GM19193 (cell line): ENCODE data around the gene WWP2.

Source experiments
- POLR2A ChIP-seq: IDR thresholded peaks from 4 replicates; pipeline ENCODE4 v1.6.1; 2011; ENCODE audit not compliant: insufficient read depth, insufficient read length; ENCODE audit errors: extremely low read depth

Gene WWP2

GRCh38 chr16:69761983-69762813, at the start of gene WWP2:
WWP2 (plus strand) TSS chr16:69762332; CDS start chr16:69787011, 24,679 bp downstream.
- TF ChIP-seq POLR2A, result peak; percentile 93

DNA sequence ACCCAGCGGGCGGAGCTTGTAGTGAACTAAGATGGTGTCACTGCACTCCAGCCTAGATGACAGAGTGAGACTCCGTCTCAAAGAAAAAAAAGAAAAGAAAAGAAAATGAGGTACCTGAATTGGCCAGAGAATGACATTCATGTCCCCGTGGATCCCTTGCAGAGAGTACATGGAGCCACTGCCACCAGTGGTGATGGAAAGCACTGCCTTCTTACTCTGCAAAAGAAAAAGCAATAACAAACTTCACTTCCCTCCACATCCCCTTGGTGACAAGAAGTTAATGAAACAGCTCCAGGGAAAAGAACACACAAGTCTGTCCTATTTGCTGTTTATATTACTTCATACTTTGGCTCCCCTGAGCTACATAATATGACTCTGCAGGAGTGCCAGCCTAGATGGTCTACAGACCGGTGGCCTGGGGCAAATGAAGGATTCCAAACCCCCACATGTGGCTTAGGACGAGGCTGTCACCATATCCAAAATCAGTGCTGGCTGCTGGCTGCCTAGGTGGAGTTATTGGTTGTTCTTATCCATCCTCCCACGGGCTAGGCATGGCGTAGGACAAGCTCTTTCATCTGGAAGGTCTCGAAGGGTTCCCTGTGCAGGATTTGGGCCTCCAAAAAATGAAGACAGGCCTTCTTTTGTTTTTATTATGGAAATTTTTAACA, 49.1 kb upstream of the WWP2 start:
- no peak for TF ChIP-seq POLR2A

DNA sequence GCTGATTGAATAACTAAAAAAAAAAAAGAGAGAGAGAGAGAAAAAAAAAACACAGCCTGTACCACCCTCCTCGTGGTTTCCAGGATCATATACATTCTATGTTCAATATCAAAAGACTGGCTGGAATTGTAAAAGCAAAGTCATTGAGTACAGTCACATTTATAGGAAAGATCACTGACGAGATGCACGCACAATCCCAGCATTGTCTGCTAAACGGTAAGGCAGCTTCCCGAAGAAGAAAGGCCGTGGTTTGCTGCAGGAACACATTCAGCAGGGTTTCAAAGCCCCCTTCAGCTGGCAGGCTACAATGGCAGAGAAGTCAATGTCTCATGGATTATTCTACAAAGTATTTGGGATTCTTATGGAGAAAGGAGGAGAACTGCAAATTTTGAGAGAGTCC, 45.1 kb upstream of the WWP2 start:
- no peak for TF ChIP-seq POLR2A

- no peak for TF ChIP-seq POLR2A
Measured at GRCh38 chr16:69718111-69718764, 43.9 kb upstream of the WWP2 start.

DNA sequence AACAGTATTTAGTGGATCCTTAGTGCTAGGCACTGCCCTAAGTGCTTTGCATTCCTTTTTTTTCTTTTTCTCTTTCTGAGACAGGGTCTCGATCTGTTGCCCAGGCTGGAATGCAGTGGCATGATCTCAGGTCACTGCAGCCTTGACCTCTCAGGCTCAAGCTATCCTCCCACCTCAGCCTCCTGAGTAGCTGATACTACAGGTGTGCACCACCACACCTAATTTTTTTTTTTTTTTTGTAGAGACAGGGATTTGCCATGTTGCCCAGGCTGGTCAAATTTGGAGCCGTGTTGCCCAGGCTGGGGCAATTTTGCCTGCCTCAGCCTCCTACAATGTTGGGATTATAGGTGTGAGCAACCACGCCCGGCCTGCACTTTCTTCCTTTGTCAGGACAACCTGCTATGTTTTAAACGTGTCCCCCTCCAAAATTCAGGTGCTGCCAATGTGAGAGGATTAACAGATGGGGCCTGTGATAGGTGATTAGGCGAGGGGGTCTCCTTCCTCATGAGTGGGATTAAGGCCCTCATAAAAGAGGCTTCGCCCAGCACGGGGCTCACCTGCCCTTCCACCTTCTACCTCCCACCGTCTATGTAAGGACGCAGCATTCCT, 41.2 kb upstream of the WWP2 start:
- no peak for TF ChIP-seq POLR2A

DNA sequence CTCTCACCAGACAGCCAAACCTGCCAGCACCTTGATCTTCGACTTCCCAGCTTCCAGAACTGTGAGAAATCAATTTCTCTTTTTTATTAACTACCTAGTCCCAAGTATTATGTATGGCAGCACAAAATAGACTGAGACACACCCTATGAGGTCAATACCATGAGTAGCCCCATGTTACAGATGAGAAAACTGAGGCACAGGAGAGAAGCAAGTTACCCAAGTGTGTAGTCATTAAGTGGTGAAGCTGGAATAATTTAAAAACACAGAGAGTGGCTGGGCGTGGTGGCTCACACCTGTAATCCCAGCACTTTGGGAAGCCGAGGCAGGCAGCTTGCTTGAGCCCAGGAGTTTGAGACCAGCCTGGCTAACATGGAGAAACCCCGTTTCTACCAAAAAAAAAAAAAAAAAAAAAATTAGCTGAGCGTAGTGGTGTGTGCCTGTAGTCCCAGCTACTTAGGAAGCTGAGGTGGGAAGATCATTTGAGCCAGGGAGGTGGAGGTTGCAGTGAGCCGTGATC, 40.6 kb upstream of the WWP2 start:
- TF ChIP-seq POLR2A, result no peak

DNA sequence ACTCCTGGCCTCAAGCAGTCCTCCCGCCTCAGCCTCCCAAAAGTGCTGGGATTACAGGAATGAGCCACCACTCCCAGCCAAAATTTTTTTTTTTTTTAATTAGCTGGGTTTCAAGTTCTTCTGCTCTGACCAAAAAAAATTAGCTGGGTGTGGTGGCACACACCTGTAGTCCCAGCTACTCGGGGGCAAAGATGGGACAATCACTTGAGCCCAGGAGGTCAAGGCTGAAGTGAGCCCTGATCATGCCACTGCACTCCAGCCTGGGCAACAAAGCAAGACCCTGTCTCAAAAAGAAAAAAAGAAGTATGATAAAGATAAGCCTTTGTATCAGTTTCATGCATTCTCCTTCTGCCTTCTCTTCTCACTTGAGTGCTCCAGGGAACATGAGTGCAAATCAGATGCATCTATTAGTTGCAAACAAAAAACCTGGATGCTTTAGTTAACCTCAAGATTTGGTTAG, 37.7 kb upstream of the WWP2 start:
- TF ChIP-seq POLR2A, result no peak

DNA sequence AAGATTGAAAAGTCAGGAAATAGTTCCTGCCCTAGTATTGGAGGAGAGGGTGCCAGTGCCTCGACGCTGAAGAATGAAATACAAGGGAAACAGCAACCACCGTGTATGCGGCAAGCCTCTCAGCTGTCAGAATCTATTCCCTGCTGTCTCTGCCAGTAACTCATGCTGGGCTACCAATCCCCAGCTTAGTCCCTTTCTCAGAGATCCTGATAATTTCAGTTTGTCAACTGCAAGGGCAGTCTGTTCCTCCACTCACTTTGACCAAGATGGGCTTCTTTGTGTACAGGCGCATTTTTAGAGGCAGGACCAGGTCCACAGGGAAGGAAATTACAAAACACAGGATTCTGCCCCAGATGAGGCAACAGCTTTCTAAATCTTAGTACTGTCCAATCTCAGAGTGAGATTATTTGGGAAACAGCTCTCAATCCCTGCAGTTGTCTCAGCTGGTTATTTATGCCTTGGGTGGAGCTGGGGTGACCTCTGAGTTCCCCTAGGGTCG, 37.1 kb upstream of the WWP2 start:
- TF ChIP-seq POLR2A, result no peak

DNA sequence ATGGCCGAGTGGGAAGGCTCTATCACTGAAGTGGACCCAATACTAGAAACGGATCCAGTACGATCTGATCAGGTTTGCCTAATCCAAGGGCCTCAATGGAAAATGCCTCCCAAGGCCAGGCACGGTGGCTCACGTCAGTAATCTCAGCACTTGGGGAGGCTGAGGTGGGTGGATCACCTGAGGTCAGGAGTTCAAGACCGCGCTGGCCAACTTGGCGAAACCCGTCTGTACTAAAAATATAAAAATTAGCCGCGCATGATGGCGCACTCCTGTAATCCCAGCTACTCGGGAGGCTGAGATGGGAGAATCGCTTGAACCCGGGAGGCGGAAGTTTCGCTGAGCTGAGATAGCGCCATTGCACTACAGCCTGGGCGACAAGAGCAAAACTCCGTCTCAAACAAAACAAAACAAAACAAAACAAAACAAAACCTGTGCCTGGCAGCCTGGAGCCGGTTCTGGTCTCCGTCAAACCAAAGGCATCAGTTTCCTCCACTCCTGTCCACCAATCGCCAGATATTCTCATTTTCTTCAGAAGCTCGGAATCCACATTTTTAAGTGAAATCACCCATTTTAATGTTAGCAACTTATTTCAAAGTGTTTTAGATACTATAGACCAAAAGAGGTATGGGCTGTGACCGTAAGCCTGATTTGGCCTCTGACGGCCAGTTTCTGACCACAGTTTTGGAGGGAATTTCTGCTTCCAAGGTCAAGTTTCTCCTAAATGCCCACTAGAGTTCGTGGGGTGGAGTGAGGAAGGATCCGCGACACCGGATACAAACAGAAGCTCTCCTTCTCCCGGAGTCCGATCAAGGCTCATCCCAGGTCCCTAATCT, 36.4 kb upstream of the WWP2 start:
- TF ChIP-seq POLR2A, result no peak

DNA sequence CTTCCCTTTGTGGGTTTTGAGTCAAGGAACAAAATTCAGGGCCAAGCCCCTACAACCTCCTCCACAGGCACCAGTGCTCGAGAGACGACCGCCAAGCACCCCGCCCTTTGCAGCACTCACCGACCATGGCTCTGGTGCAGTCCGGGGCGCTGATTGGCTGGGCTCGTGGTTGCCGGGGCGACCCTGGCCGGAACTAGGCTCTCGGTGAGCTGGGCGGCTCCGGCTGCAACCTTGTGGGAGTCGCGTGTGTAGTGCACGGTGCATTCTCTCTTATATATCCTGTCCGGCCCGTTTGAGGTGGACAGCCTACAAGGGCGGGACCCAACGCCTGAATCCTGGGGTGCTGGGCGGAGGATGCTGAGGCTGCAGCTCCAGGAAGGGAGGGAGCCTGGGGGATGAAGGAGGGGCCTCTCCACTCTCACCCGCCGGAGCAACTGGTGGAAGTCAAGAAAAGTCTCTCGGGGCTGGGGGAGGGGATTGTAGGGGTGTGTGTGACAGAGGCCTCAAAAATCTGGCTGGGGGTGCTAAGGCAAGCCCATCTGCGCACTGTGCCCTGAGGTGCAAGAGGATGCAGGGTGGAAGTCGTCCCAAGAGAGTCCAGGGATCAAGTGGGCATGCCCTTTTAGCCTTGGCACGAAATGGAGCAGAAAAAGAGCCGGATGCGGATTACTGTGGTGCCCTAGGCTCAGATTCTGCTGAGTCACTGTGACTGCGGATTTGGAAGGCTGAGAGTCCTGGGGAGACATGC, 35.6 kb upstream of the WWP2 start, which contains the start of gene NQO1:
TSS of gene NQO1 (minus strand) at position 248 of the 748 bp plus-strand sequence. CDS start at position 127, 121 bp downstream.
- peak; percentile 77 for TF ChIP-seq POLR2A

- TF ChIP-seq POLR2A, result no peak
Measured at GRCh38 chr16:69727916-69728270, 34.2 kb upstream of the WWP2 start.

- no peak for TF ChIP-seq POLR2A
Measured at GRCh38 chr16:69732101-69732500, 30.0 kb upstream of the WWP2 start.

GRCh38 chr16:69741519-69741918, 20.6 kb upstream of the WWP2 start:
- TF ChIP-seq POLR2A, result no peak

DNA sequence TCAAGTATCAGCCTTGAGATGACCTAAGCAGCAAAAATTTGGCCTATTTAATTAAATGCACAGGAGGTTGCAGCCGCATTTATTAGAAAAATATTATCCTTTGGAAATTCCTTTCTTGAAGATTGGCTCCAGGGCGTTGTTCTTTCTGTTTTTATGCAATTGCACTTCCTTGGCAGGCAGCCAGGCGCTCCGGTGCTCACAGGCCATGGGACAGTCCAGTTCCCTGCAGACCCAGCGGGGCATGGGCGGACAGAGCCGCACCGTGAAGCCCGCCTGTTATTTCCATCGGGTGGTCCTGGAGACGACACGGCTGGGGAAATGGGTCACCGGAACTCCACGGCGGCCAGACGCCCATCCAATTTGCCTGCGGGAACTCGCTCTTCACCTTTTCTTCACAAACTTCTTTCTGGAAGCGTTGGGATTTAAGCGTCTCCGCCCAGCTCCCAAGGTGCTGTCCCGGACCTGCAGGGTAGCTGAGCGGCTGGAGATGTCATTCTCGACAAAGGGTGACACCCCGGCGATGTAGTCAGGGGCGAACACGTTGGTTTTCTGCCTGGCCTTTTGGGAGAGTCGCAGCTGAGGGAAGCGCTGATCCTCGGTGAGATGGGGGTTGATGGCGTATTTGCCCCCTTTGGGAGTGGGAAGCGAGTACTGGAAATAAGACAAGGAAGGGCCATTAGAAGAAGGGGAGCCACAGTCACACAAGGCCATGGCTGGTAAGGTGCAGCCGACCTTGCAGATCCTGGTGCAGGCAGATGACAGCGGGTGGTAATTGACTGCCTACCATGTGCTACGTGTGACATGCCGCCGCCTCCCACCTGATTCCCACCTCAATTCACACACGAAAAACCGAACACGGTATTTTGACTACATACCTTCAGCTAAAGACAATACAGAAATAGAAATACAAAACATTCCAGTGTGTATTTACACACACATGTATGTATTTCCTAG, 19.9 kb upstream of the WWP2 start:
- no peak for TF ChIP-seq POLR2A
